PC-9 (cell line): ENCODE data around the gene NHEJ1.

Source experiments
- CTCF ChIP-seq: fragments of 200-600 bp; sonication (generic); conservative IDR thresholded peaks from 2 replicates; pipeline ENCODE4 v1.6.1; 2017; ENCODE audit warnings: mixed run types, antibody characterized with exemption, mild to moderate bottlenecking, moderate library complexity
- EZH2 ChIP-seq: fragments of 200-600 bp; sonication (generic); IDR thresholded peaks from 2 replicates; pipeline ENCODE4 v1.8.0; 2017; ENCODE audit warnings: antibody characterized with exemption, low read depth

GRCh38 chr2:219157396-219157795 is 3.2 kb downstream of the NHEJ1 start:
- TF ChIP-seq CTCF = no peak
- no peak for TF ChIP-seq EZH2
